CD4-positive, alpha-beta T cell (primary cell): Measurements from ENCODE around the gene GPR62. TPM values are rescaled to one million over a fixed set of nuclear protein-coding genes. Genes with fewer than 3 reads are reported as not detected.

Experiments
- ATAC-seq: fragments of 200-7000 bp; cut with Tn5 transposase; one replicate; pipeline ENCODE4 v1.10.0; 2022; ENCODE audit warnings: mild to moderate bottlenecking; ENCODE audit not compliant: poor library complexity
- CTCF ChIA-PET: fragments of 350-600 bp; sonication (Branson Sonifier 250); formaldehyde crosslinking; loops from one replicate; lab custom pipeline; 2021; ENCODE audit warnings: antibody characterized with exemption, inconsistent platforms; lab: Charles Lee
- POLR2A ChIA-PET: fragments of 350-600 bp; sonication (Branson Sonifier 250); formaldehyde crosslinking; loops from one replicate; lab custom pipeline; 2021; ENCODE audit warnings: antibody characterized with exemption, inconsistent platforms; lab: Charles Lee
- DNase-seq, 14 experiments: peaks; one replicate each; pipeline ENCODE4 v3.0.0-alpha.2; 2013 to 2020; ENCODE audit warnings: mixed read lengths in 2 of 14
- H3K27ac ChIP-seq, 2 donors: one replicate each; pipeline versions ENCODE4 v1.5.1 to v1.7.0; 2013; ENCODE audit warnings: low read length in 2 of 2, low read depth in 1 of 2, mild to moderate bottlenecking in 1 of 2
- H3K27me3 ChIP-seq, 2 experiments: 1 replicate in 1 of 2; 2 replicates in 1 of 2; pipeline versions ENCODE4 v1.6.1 to v1.7.0; 2013; ENCODE audit warnings: low read length in 2 of 2, control low read depth in 1 of 2, mild to moderate bottlenecking in 1 of 2, moderate library complexity in 1 of 2; ENCODE audit not compliant: insufficient read depth in 2 of 2, control insufficient read depth in 1 of 2
- H3K36me3 ChIP-seq: one replicate; pipeline ENCODE4 v1.6.1; 2013; ENCODE audit warnings: low read length, control low read depth; ENCODE audit not compliant: insufficient read depth
- H3K4me1 ChIP-seq: one replicate; pipeline ENCODE4 v1.6.1; 2013; ENCODE audit warnings: low read length, control low read depth; ENCODE audit not compliant: insufficient read depth
- H3K4me3 ChIP-seq: one replicate; pipeline ENCODE4 v1.5.1; 2013; ENCODE audit warnings: mild to moderate bottlenecking, low read length, moderate library complexity
- H3K9me3 ChIP-seq, 2 experiments: 1 replicate in 1 of 2; 2 replicates in 1 of 2; pipeline versions ENCODE4 v1.6.1 to v1.7.0; 2013; ENCODE audit warnings: low read length in 2 of 2, mild to moderate bottlenecking in 2 of 2, control low read depth in 1 of 2, moderate library complexity in 1 of 2; ENCODE audit not compliant: control insufficient read depth in 1 of 2, insufficient read depth in 1 of 2
- H3K27ac Mint-ChIP-seq: one replicate; pipeline ENCODE4 v1.8.0; 2020; ENCODE audit warnings: mixed read lengths
- H3K27me3 Mint-ChIP-seq: one replicate; pipeline ENCODE4 v1.8.0; 2021; ENCODE audit warnings: mixed read lengths
- H3K36me3 Mint-ChIP-seq: one replicate; pipeline ENCODE4 v1.8.0; 2021; ENCODE audit warnings: low read depth, mixed read lengths
- H3K4me1 Mint-ChIP-seq: one replicate; pipeline ENCODE4 v1.8.0; 2021; ENCODE audit warnings: low read depth, mixed read lengths
- H3K4me3 Mint-ChIP-seq: one replicate; pipeline ENCODE4 v1.8.0; 2020; ENCODE audit warnings: mild to moderate bottlenecking, mixed read lengths
- H3K9me3 Mint-ChIP-seq: one replicate; pipeline ENCODE4 v1.8.0; 2020; ENCODE audit warnings: mixed read lengths
- intact Hi-C, 2 experiments: fragments of 100-400 bp; cut with DNase I in 1 of 2; cut with micrococcal nuclease in 1 of 2; formaldehyde crosslinking; loops; one replicate each; pipeline versions ENCODE4 v1.15.1 to v1.9.0; 2023 to 2025; cut with DNase I, micrococcal nuclease
- total RNA-seq, 174 experiments: library from RNA in 2 of 174; stranded (reverse) in 2 of 174; gene quantifications; one replicate each; pipeline ENCODE4 v1.2.3 and lab custom pipeline; 2021 to 2026
- TF ChIP-seq, protein P1 (sequence below): fragments of 200-600 bp; IDR thresholded peaks from one replicate; pipeline ENCODE4 v1.8.0; 2022; ENCODE audit warnings: antibody characterized with exemption, mild to moderate bottlenecking

GPR62 gene
- total RNA-seq, 2 experiments from 2014 or later = not detected

DNA sequence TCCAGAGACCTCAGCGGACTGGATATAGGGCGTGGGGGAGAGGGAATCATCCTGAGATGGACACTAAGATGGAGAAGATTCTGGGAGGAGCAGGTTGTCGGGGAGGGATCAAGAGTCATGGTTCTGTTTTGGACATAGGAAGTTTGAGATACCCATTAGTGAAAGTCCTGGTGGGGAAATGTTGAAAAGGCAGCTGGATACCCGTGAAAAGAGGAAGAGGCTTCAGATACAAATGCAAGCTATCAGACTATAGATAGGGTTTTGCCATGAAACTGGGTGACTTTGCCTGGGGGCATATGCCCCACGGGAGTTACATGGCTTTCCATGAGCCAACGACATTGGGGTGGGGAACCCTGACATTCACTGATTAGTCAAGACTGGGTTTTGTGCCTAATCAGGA lies 1.1 kb upstream of the GPR62 start:
- intact Hi-C loops = no loop called here
- ChIA-PET POLR2A (interaction anchor here (1.0 kb wide), 1 partner anchor 42 kb away, joined by 3 read pairs; the partner anchor contains the start of gene RPL29), CTCF (interaction anchor here (3.9 kb wide), 1 partner anchor 20 kb away, joined by 11 read pairs; the partner anchor contains the start of gene ABHD14B)
- Histone ChIP-seq H3K4me3 (no peak overlapping the region), H3K27me3 (peaks cover 19 to 28% of the 10 kb centered on the region in 2 experiments), H3K27ac (no peak overlapping the region), H3K4me1 (peaks cover 20% of the 10 kb centered on the region), H3K9me3 (peaks cover 0 to 6% of the 10 kb centered on the region in 2 experiments), H3K36me3 (peaks cover 2% of the 10 kb centered on the region)
- Mint-ChIP-seq H3K36me3 (peaks cover 4% of the 10 kb centered on the region), H3K4me3 (peak overlapping the region; percentile 56), H3K27ac (no peak overlapping the region), H3K27me3 (peaks cover 33% of the 10 kb centered on the region), H3K9me3 (no peaks in the 10 kb centered on the region), H3K4me1 (peaks cover 6% of the 10 kb centered on the region)
- TF ChIP-seq, protein P1, sequence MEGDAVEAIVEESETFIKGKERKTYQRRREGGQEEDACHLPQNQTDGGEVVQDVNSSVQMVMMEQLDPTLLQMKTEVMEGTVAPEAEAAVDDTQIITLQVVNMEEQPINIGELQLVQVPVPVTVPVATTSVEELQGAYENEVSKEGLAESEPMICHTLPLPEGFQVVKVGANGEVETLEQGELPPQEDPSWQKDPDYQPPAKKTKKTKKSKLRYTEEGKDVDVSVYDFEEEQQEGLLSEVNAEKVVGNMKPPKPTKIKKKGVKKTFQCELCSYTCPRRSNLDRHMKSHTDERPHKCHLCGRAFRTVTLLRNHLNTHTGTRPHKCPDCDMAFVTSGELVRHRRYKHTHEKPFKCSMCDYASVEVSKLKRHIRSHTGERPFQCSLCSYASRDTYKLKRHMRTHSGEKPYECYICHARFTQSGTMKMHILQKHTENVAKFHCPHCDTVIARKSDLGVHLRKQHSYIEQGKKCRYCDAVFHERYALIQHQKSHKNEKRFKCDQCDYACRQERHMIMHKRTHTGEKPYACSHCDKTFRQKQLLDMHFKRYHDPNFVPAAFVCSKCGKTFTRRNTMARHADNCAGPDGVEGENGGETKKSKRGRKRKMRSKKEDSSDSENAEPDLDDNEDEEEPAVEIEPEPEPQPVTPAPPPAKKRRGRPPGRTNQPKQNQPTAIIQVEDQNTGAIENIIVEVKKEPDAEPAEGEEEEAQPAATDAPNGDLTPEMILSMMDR = no peak
- no peak for DNase-seq
- no peak for ATAC-seq

- Mint-ChIP-seq H3K9me3 (no peaks in the 10 kb centered on the region), H3K4me1 (peaks cover 6% of the 10 kb centered on the region), H3K27ac (no peak overlapping the region), H3K27me3 (peaks cover 33% of the 10 kb centered on the region), H3K36me3 (peaks cover 4% of the 10 kb centered on the region), H3K4me3 (no peak overlapping the region)
- POLR2A ChIA-PET = interaction anchor here (0.8 to 1.0 kb wide), 2 partner anchors 19 to 41 kb away, joined by 3 read pairs; partner anchors contain the start of genes ABHD14B and RPL29
- Histone ChIP-seq H3K9me3 (peaks cover 0 to 6% of the 10 kb centered on the region in 2 experiments), H3K4me1 (peaks cover 20% of the 10 kb centered on the region), H3K36me3 (peaks cover 2% of the 10 kb centered on the region), H3K4me3 (no peak overlapping the region), H3K27me3 (peaks cover 19 to 28% of the 10 kb centered on the region in 2 experiments), H3K27ac (no peak overlapping the region)
- intact Hi-C loops = no loop called here
- TF ChIP-seq, protein P1 = no peak
- no peak for DNase-seq
- ATAC-seq = no peak
- CTCF ChIA-PET = interaction anchor here (3.9 kb wide), 1 partner anchor 19 kb away, joined by 11 read pairs; the partner anchor contains the start of gene ABHD14B
Observed at GRCh38 chr3:51954713-51955112, 468 bp upstream of the GPR62 start.

GRCh38 chr3:51955893-51956770 lies 951 bp downstream of the GPR62 start:
- no peak overlapping the region for H3K27ac Mint-ChIP-seq
- peaks cover 6% of the 10 kb centered on the region for H3K4me1 Mint-ChIP-seq
- peaks cover 4% of the 10 kb centered on the region for H3K36me3 Mint-ChIP-seq
- intact Hi-C loops = no loop called here
- Histone ChIP-seq H3K4me1 (peaks cover 20% of the 10 kb centered on the region), H3K27me3 (peaks cover 19 to 28% of the 10 kb centered on the region in 2 experiments), H3K4me3 (peak overlapping the region; percentile 26), H3K9me3 (peaks cover 0 to 6% of the 10 kb centered on the region in 2 experiments), H3K36me3 (peaks cover 2% of the 10 kb centered on the region), H3K27ac (no peak overlapping the region)
- ChIA-PET POLR2A (no interaction called here), CTCF (interaction anchor here (2.2 kb wide), 1 partner anchor 18 kb away, joined by 5 read pairs; the partner anchor contains the start of gene ABHD14B)
- peak in 8 of 14 experiments; percentile 15 to 66 (median 32) for DNase-seq
- TF ChIP-seq, protein P1 = peak; percentile 50
- peak; percentile 77 for ATAC-seq
- peak overlapping the region; percentile 51 for H3K4me3 Mint-ChIP-seq
- H3K27me3 Mint-ChIP-seq = peaks cover 33% of the 10 kb centered on the region
- H3K9me3 Mint-ChIP-seq = no peaks in the 10 kb centered on the region
